GM12878 (cell line): ENCODE results near the gene BBOF1. TPM values are rescaled to one million over a fixed set of nuclear protein-coding genes. Genes with fewer than 3 reads are reported as not detected.

Experiments used
- BCLAF1 ChIP-seq: fragments of 450-650 bp; IDR thresholded peaks from 2 replicates; pipeline ENCODE4 v1.6.1; 2017; ENCODE audit warnings: antibody characterized with exemption, mild to moderate bottlenecking, moderate library complexity
- BMI1 ChIP-seq: fragments of 450-650 bp; IDR thresholded peaks from 2 replicates; pipeline ENCODE4 v1.6.1; 2016; ENCODE audit warnings: mild to moderate bottlenecking, moderate library complexity, borderline replicate concordance
- CHD1 ChIP-seq: IDR thresholded peaks from 2 replicates; pipeline ENCODE4 v1.6.1; 2012; ENCODE audit warnings: low read depth, low read length, improper control_type of control experiment
- CHD2 ChIP-seq: IDR thresholded peaks from 2 replicates; pipeline ENCODE4 v1.6.1; 2011; ENCODE audit warnings: low read depth, low read length, improper control_type of control experiment, borderline replicate concordance
- CREB1 ChIP-seq: IDR thresholded peaks from 2 replicates; pipeline ENCODE4 v1.6.1; 2012; ENCODE audit warnings: low read depth, mild to moderate bottlenecking, inconsistent platforms
- CREM ChIP-seq: IDR thresholded peaks from 2 replicates; pipeline ENCODE4 v1.6.1; 2014; ENCODE audit warnings: antibody characterized with exemption, low read depth
- DPF2 ChIP-seq: fragments of 450-650 bp; IDR thresholded peaks from 2 replicates; pipeline ENCODE4 v1.6.1; 2017; ENCODE audit warnings: mild to moderate bottlenecking
- EGR1 ChIP-seq, 2 experiments: IDR thresholded peaks; 1 replicate in 1 of 2; 2 replicates in 1 of 2; pipeline ENCODE4 v1.6.1; 2011 to 2012; ENCODE audit warnings: low read depth in 2 of 2, low read length in 2 of 2, borderline replicate concordance in 1 of 2, mild to moderate bottlenecking in 1 of 2, moderate library complexity in 1 of 2
- ETV6 ChIP-seq, 2 experiments: fragments of 450-650 bp in 1 of 2; IDR thresholded peaks in 1 of 2; conservative IDR thresholded peaks in 1 of 2; 2 replicates each; pipeline ENCODE4 v1.6.1; 2014; ENCODE audit warnings: antibody characterized with exemption in 1 of 2, borderline replicate concordance in 1 of 2, low read depth in 1 of 2, mild to moderate bottlenecking in 1 of 2, moderate library complexity in 1 of 2
- MTA2 ChIP-seq: fragments of 450-650 bp; IDR thresholded peaks from 2 replicates; pipeline ENCODE4 v1.6.1; 2016; ENCODE audit warnings: low read depth, mild to moderate bottlenecking, moderate library complexity
- MYB ChIP-seq: fragments of 150-350 bp; IDR thresholded peaks from 2 replicates; pipeline ENCODE4 v1.6.1; 2014; ENCODE audit warnings: mild to moderate bottlenecking, low read depth, low read length, borderline replicate concordance
- NR2C2 ChIP-seq: IDR thresholded peaks from 2 replicates; pipeline ENCODE4 v1.6.1; 2011; ENCODE audit warnings: borderline replicate concordance, low read depth; ENCODE audit not compliant: control insufficient read depth, insufficient read length
- POLR2A ChIP-seq: IDR thresholded peaks from 2 replicates; pipeline ENCODE4 v1.6.1; 2011; ENCODE audit warnings: low read depth, mild to moderate bottlenecking, low read length
- RBBP5 ChIP-seq: fragments of 200-600 bp; sonication (generic); conservative IDR thresholded peaks from 2 replicates; pipeline ENCODE4 v1.6.1; 2016
- RCOR1 ChIP-seq: conservative IDR thresholded peaks from 2 replicates; pipeline ENCODE4 v1.6.1; 2012; ENCODE audit warnings: low read depth, low read length, improper control_type of control experiment
- RFX5 ChIP-seq: IDR thresholded peaks from 2 replicates; pipeline ENCODE4 v1.6.1; 2011; ENCODE audit warnings: low read depth, low read length, improper control_type of control experiment
- RUNX3 ChIP-seq: IDR thresholded peaks from 2 replicates; pipeline ENCODE4 v1.6.1; 2012; ENCODE audit warnings: low read length, inconsistent platforms
- SIN3A ChIP-seq: IDR thresholded peaks from 2 replicates; pipeline ENCODE4 v1.6.1; 2012; ENCODE audit warnings: low read depth, low read length, improper control_type of control experiment
- SIX5 ChIP-seq: IDR thresholded peaks from 2 replicates; pipeline ENCODE4 v1.6.1; 2011; ENCODE audit warnings: mild to moderate bottlenecking, low read depth, low read length, moderate library complexity; ENCODE audit not compliant: severe bottlenecking
- SUZ12 ChIP-seq: fragments of 200-600 bp; sonication (generic); IDR thresholded peaks from one replicate; pipeline ENCODE4 v1.6.1; 2018; ENCODE audit warnings: antibody characterized with exemption, mild to moderate bottlenecking; ENCODE audit not compliant: unreplicated experiment
- TARDBP ChIP-seq: IDR thresholded peaks from 2 replicates; pipeline ENCODE4 v1.6.1; 2016; ENCODE audit warnings: borderline replicate concordance
- WRNIP1 ChIP-seq: IDR thresholded peaks from 2 replicates; pipeline ENCODE4 v1.6.1; 2011; ENCODE audit warnings: low read depth, low read length, improper control_type of control experiment, borderline replicate concordance
- ZBTB4 ChIP-seq: fragments of 450-650 bp; formaldehyde crosslinking; IDR thresholded peaks from 2 replicates; pipeline ENCODE4 v1.4.0; 2022; ENCODE audit warnings: mild to moderate bottlenecking, moderate library complexity
- ZNF207 ChIP-seq: fragments of 450-650 bp; IDR thresholded peaks from 2 replicates; pipeline ENCODE4 v1.6.1; 2014; ENCODE audit warnings: antibody characterized with exemption, mild to moderate bottlenecking, borderline replicate concordance
- ZNF217 ChIP-seq: fragments of 450-650 bp; IDR thresholded peaks from 2 replicates; pipeline ENCODE4 v1.6.1; 2017; ENCODE audit warnings: antibody characterized with exemption, mild to moderate bottlenecking
- ZSCAN29 ChIP-seq: fragments of 450-650 bp; IDR thresholded peaks from 2 replicates; pipeline ENCODE4 v1.6.1; 2017; ENCODE audit warnings: mild to moderate bottlenecking, moderate library complexity
- ZZZ3 ChIP-seq: IDR thresholded peaks from 2 replicates; pipeline ENCODE4 v1.6.1; 2011; ENCODE audit warnings: low read depth; ENCODE audit not compliant: control insufficient read depth, insufficient read length
- polyA plus RNA-seq, 11 experiments: library from polyadenylated mRNA; depleted of rRNA in 4 of 11; unstranded in 6 of 11; stranded (reverse) in 5 of 11; fragments of >200 nt; fragmentation: Nextera tagmentation in 4 of 11; fragmentation: Illumina TruSeq in 1 of 11; extraction: Ambion mirVana in 4 of 11; extraction: Trizol in 1 of 11; gene quantifications; 1 replicate in 1 of 11; 2 replicates in 10 of 11; pipeline versions ENCODE4 v1.2.1 to v1.2.3, GENCODE V29; 2011 to 2016; ENCODE audit warnings: inconsistent platforms in 2 of 11, missing spikeins in 2 of 11, low read depth in 1 of 11
- total RNA-seq, 4 experiments: library from RNA; depleted of rRNA in 3 of 4; stranded (reverse); fragments of >200 nt in 3 of 4; fragmentation: Illumina TruSeq in 1 of 4; extraction: Trizol in 1 of 4; gene quantifications; 2 replicates each; pipeline versions ENCODE4 v1.2.1 to v1.2.3, GENCODE V29; 2013 to 2021

BBOF1 gene
- total and polyA plus RNA-seq, 10 of the 15 experiments (the other 5 are each of a cell fraction or from before 2014, with no cell fraction given), result 0.50 to 2.6 (median 0.79) TPM

- peak; percentile 77; the same call in 1 of the 2 replicates for TF ChIP-seq CREM
- TF ChIP-seq BMI1, result no peak
- peak; percentile 65; the same call in 1 of the 2 replicates for TF ChIP-seq ZNF217
- TF ChIP-seq BCLAF1, result no peak
- TF ChIP-seq ZBTB4 (CRISPR knock-in tag), result no peak
- TF ChIP-seq NR2C2, result no peak
- 0 out of 2 replicates have a peak, but pooled peaks have one; percentile 32 for TF ChIP-seq ZNF207
- no peak for TF ChIP-seq CHD1
- no peak for TF ChIP-seq RBBP5
- TF ChIP-seq SIX5, result peak; percentile 10
- peak; percentile 80; the same call in 1 of the 2 replicates for TF ChIP-seq DPF2
- TF ChIP-seq SIN3A, result no peak; the same call in 1 of the 2 replicates
- no peak for TF ChIP-seq ZZZ3
- TF ChIP-seq TARDBP, result no peak
- no peak for TF ChIP-seq MTA2
- TF ChIP-seq MYB, result no peak
- TF ChIP-seq ETV6 (conservative IDR thresholded peaks at IDR 0.05 in 1 of 2, IDR thresholded peaks at IDR 0.05 in 1 of 2; ENCODE audit: borderline replicate concordance in 1 of 2, low read depth in 1 of 2), result no peak
- TF ChIP-seq RUNX3, result peak; percentile 62
- peak; percentile 89 for TF ChIP-seq CREB1
- no peak for TF ChIP-seq WRNIP1
- peak; percentile 94 for TF ChIP-seq POLR2A
- TF ChIP-seq EGR1 (IDR thresholded peaks at IDR 0.05; ENCODE audit: borderline replicate concordance in 1 of 2, low read depth in 2 of 2, low read length in 2 of 2), result peak; percentile 24 to 65; a peak in 2 of 3 replicates
- TF ChIP-seq SUZ12, result no peak
- no peak for TF ChIP-seq RFX5
- peak; percentile 67; the same call in 1 of the 2 replicates for TF ChIP-seq ZSCAN29
- no peak for TF ChIP-seq CHD2
- no peak for TF ChIP-seq RCOR1
Measured at GRCh38 chr14:74018586-74019407, at the start of gene BBOF1, which contains the start of gene ENTPD5 (continued).
